Dermis microvascular lymphatic vessel endothelial cell (primary cell): ENCODE results near the gene QDPR. TPM values are rescaled to one million over a fixed set of nuclear protein-coding genes. Genes with fewer than 3 reads are reported as not detected.
"Not testable (repeated sequence)": the region's sequence is repeated elsewhere in the genome, so short reads cannot be mapped to it uniquely, and the experiment has no call there.

Experiments used
- DNase-seq, 2 donors: peaks; one replicate each; pipeline versions ENCODE4 v3.0.0 to v3.0.0-alpha.2; 2010; ENCODE audit warnings: low read depth in 2 of 2
- total RNA-seq: library from RNA; depleted of rRNA; stranded (reverse); fragments of >200 nt; gene quantifications from 2 replicates; pipeline ENCODE4 v1.2.1, GENCODE V29; 2014

The QDPR gene
- total RNA-seq, 1 donor from 2014 or later, result 11.0 TPM

DNA sequence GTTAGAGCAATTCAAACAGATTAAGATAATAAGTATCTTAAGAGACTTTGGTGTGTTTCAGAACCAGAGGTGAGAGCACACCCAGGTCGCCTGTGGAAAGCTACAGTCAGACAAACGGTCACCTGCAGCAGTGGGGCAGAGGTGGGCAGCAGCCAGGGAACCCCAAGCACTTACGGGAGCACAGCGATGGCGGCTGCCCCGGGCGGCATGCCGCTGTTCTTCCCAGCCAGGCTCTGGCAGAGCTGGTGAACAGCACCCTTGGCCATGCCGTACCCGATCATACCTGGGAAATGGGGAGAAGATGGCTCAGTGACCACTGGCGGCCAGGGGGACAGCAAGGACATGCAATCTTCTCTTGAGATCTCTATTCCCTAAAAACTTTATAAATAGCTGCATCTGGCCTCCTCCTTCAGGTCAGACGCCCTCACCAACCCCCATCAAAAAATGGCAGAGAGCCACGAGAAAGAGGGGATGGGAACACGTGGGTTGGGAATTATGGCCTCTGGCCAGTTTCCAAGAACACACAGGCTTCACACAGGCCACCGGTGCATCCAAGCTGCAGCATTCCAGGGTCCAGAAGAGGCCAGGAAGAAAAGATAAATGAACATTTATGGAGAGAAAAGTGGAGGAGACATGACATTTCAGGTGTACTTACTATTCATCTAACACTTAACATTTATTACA lies 19.7 kb downstream of the QDPR start:
- DNase-seq, result peak in 1 of 2 donors; percentile 10

DNA sequence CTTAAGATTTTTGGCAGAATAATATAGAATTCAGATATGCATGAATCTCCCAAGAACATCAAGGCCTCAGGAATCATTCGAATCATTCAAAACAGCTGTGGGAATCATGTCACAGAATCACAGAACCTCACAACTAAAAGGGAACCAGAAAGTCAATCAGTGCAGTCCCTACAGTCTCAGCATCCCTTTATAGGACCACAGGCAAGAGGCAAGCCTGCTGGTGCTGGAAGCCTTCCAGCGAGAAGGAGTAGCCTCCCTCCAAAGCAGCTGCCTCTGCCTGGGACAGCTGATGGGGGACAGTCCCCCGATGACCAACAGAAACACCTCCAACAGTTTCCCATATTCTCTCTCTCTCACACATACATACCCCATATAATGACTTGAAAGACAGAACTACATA lies 20.7 kb downstream of the QDPR start:
- DNase-seq, result no peak

DNA sequence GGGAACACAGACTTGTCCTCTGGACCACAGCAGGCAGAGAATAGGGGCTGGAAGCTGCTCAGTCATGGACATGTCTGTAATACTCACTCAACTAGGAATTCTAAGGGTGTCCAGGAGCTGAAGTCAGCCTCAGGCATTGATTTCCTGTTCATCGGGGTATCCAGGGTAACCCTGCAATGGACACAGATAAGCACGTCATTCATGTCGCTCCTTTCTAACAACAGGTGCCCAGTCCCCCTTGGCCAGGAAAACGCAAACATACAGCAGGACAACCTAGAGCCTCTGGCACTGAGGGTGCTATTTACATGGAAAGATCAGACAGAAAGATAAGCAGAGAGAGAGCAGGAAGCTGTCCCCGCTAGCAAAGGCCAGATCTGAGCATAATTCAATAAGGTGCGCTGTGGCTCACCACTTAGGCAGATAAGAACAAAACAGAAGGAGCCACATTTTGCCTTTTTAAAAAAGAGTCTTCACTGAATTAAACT lies 21.3 kb downstream of the QDPR start:
- DNase-seq, result peak; percentile 49 to 64

DNA sequence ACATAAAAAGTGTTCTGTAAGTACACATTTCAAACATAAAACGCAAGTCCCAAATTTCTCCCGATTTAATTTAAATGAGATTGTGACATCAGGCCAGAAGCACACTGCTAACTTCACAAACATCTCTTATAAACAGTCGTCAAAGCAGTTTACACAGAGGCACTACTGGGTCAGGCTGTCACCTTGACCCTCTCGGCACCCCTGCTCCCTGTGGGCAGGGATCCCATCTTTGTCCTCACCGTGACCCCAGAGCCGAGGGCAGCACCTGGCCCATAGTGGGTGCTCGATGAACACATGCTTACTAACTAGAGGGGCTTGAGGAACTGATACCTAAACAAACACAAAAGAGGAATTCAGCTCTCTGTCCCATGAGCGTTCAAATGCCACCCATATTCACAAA lies 22.2 kb downstream of the QDPR start:
- no peak for DNase-seq

DNA sequence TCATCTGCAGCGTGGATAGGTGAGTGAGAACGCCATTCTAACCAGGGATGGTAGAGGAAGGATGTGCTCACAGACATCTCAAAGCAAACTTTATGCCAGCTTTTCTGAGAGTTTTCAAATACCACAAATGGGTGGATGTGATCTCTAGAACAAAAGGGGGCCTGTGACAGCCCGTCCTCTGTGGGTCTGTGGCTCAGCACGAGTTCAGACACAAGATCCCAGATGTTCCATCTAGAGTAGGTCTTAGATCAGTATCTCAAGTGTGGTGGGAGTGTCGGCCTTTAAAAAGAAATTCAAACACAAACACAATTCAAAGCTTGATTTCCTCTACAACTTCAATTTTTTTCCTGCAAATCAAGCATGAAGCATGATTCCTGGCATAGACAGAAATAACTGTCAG lies 22.8 kb downstream of the QDPR start:
- no peak for DNase-seq

DNA sequence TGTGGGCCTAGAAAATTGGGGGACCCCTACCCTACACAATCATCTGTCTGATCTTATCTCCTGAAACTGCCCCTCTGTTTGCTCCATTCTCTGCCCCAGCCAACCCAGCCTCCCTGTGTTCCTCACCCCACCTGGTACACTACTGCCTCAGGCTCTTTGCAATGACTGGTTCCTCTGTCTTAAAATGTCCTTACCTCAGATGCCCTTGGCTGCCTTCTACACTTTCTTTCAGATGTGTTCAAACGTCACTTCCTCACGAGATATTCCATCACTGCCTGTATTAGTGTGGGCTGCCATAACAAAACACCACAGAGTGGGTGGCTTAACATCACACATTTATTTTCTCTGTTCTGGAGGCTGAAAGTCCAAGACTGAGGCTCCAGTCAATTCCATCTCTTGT lies 29.2 kb downstream of the QDPR start:
- DNase-seq, result no peak

DNA sequence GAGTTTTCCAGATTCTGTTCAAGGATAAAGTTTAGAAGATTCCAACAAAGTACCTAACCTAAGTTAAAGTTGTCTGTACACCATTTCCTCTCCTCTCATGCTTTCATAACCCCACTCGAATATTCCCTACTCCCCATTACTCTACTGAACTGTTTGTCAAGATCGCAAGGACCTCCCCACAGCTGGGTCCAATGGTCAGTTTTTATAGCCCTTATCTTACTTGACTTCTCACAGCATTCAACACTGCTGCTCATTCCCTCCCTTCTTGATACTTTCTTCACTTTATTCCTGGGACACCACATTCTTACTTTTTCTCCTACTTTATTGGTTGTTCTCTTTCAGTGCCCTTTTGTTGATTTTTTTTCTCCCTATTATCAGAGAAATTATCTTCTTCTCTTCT lies 30.9 kb downstream of the QDPR start:
- no peak for DNase-seq

DNA sequence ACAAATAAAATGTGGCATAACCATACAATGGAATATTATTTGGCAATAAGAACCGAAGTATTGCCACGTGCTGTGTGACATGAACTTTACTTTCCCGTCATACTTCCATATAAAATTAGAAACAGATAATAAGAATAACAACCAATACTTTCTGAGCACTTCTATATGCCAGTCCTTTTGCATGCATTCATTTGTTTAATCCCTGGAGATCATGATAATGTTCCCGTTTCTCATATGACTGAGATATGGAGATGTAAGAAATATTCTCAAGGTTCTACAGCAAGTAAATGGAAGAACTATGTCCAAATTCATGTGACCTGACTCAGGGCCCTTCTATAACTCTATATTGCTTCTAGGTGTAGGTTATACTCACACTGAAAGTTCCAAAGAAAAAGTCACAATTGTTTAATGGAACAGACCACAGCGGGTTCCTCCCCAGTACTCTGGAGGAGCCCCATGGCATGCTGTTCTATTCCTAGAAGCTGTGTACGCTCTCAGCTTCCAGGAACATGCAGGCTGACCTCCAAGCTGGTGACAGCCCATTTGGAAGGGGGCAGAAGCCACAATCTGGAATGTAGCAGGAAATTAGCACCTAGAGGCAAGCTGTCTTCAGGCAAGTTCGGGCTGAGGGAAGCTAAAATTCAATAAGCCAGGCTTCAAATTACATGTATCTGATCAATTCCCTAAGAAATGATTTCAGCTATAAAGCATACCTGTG lies 31.5 kb downstream of the QDPR start:
- no peak for DNase-seq

DNA sequence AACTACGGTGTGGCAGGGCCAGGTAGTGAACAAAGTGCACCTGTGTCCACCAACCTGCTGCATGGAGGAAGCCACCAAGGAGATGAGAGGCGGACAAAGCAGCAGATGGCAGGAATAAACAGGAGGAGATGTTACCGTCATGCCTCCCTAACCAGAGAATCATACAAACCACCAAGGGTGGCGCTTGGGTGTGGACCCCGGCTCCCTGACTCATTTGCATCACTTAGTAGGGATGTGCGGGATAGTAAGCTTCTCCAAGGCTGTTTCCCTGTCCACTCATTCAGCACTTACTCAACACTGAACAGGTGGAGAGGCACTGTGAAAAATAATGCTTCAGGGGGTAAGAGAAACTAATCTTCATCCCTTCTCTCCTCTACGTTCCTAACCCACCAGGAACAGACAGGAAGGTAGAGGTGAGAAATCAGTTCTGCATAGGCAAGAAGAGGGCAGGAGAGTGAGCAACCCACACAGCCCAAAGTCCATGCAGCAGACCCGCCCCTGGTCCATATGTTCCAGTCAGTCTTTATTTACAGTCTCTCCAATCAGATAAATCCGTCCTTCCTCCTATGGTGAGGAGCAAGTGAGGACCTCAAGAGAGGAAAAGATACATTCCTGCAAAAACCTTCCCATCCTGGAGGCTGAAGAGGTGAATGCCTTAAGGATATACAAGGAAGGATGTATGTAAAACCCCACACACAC lies 34.0 kb downstream of the QDPR start:
- no peak for DNase-seq

DNA sequence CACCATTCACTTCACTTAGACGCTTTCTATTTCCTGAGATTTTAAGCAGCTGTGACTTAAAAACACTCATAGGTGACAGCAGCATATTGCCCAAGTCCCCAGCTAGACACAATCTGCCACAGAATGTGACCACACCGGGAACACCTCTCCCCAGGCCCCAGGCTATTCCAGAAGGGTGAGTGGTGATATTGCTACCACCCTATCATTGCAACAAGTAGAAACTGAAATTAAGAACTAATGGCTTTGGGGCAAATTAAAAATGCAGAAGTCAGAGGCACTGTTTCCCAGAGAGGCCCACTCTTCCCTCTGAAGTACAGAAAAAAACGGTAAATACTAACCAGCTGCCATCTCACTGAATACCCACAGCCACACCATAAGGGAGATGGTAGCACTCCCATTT lies 35.0 kb downstream of the QDPR start:
- DNase-seq, result no peak

DNA sequence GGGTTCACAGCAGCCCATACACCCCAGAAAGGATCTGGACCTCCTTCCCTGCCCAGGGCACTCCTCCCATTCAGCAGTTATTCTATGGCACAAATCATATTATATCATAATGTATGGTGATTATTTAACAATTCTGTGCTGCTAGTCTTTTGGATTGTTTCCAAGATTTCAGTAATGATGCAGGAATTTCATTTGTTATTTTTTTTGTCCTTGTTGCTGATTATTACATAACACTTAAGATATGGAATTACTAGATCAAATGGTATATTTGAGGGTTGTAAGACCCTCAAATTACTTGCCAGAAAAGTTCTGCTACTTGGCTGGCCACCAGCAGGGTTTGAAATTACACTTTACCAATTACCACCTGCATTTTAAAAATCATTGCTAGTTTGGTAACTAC lies 36.4 kb downstream of the QDPR start:
- DNase-seq, result peak in 1 of 2 donors; percentile 17

DNA sequence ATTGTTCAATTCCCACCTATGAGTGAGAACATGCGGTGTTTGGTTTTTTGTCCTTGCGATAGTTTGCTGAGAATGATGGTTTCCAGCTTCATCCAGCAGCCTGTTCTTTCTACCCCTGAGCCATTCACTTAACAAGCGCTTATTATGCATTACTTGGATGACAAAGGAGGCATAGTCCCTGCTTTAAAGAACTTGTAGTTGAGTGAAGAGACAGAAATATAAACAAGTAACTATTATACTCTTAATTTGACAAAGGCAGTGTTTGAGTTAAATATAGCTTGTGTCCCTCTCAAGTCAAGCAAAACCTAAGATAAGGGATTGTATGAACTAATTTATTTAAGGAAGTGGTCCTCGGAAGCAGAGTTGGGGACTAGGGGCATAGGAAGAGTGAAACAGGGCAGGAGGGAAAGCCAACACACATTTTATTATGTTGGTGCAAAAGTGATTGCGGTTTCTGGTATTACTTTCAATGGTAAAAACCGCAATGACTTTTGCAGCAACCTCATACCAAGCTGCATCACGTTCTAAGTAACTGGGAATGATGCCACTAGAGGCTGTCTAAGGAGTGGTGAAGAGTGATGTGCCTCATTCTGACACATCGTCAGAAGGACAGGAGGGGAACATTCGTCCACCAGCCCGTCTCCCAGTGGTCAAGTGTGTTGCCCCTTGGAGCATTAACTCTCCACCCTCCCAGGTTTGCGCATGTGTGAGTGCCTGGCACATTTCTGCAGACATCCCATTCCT lies 41.8 kb downstream of the QDPR start:
- DNase-seq, result no peak

DNA sequence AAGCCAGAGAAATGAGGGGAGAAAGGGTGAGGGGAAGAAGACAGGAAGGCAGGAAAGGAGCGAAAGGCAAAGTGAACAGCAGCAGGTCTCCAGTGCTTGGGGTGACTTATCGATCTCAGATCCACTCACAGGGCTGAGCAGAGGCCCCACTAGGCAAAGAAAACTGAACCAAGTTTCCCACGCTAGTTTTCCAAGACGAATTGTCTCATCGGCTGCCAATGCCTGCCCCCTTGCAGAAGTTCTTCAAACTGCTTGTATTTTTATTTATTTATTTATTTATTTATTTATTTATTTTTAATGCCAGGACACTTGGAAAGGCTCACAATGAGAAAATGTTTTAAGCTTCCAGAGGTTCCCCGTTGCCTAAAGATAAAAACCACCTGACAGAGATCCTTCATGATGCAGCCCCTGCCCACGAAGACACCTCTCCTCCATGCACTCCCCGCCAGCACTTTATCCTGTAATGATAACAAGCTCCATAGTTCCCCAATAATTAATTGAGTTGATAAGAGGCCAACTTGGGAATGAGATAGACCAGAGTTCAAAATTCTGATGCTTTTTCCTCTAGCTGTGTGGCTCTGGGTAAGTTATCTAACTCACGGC lies 43.2 kb downstream of the QDPR start:
- DNase-seq, result peak; percentile 36 to 65

DNA sequence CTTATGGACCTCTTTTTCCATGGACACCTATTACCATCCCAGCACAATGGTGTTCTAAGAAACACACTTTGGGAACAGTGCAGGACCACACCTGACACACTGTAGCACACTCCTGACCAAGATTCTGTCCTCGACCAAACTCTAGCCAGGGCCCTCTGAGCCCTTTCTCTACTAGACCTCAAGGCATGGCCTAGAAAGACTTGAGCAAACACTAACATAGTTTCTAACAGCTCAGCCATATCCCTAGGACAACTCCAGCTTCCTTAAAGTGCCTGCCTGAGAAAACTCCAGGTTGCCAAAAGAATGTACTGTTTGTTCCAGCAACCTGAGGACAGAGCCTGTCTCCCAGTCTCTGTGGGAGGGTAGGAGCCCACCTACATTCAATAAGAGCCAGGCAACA lies 48.3 kb downstream of the QDPR start:
- DNase-seq, result no peak

DNA sequence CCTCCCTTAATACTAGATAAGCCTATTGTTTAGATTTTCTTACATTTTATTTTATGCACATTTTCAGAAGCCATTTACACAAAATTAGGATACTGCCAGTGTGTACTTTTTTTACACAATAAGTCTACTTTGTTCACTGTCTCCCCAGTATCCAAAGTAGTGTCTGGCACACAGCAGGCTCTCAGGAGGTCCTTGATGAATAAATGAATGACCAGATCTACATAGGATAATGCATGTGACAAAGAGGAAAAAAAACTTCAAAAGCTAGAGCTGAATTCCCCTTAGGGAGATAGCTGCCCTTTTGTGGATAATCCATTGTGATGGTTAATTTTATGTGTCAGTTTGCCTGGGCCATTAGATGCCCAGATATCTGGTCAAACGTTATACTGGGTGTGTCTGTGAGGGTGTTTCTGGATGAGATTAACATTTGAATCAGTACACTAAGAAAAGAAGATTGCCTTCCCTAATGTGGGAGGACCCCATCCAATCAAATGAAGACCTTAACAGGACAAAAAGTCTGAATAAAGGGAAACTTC lies 61.6 kb downstream of the QDPR start:
- DNase-seq, result no peak

DNA sequence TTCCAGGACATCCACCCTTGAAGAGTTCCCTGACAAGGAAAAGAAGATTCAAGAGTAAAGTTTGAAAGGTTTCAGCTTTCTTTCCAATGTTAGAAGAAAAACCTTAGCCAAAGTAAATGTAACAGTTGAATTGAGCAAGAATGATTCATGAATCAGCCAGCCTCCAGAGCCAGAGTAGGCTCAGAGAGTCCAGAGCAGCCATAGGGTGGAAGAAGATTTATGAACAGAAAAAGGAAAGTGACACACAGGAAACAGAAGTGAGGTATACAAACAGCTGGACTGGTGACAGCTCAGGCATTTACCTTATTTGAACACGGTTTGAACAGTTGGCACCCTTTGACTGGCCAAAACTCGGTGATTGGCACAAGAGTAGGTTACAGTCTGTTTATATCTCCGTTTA lies 63.2 kb downstream of the QDPR start:
- peak; percentile 80 to 86 for DNase-seq

DNA sequence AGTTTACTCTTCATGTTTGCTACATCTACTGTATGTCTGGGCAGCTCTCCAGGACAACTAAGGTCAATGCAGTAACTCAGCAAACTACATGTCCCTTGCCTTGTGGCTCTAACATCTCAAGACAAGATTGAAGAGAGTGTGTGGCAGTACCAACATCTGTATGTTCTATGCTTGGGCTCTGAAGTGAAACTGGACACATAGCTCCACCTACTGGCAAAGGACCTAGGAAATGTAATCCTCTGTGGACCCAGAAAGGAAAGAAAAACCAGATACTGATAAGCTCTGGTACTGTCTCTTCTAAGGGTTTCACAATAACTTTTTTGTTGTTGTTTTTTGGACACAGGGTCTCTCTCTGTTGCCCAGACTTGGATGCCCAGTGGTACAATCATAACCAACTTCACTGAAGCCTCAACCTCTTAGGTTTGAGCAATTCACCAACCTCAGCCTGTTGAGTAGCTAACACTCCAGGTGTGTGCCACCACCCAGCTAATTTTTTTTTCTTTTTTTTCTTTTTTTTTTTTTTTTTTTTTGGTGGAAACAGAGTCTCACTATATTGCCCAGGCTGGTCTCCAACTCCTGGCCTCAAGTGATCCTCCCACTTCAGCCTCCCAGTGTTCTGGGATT lies 64.1 kb downstream of the QDPR start:
- peak; percentile 65 to 75 for DNase-seq

DNA sequence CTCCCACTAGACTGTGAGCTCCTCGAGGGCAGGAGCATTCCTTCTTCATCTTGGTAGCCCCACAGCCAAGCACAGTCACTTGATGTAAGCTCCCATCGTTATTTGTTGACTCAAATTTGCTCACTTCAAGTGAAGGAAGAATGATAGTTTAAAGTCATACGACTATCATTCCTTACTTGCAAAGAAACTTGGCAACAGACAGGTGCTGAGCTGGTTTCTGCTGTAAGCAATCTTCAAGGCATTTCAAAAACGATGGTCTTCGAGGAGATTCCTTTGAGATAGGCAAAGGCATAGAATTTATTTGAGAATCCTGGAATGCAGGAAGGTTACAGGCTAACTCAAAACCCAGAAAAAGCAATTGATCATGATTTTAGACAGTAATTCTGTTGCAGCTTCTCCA lies 64.8 kb downstream of the QDPR start:
- no peak for DNase-seq

DNA sequence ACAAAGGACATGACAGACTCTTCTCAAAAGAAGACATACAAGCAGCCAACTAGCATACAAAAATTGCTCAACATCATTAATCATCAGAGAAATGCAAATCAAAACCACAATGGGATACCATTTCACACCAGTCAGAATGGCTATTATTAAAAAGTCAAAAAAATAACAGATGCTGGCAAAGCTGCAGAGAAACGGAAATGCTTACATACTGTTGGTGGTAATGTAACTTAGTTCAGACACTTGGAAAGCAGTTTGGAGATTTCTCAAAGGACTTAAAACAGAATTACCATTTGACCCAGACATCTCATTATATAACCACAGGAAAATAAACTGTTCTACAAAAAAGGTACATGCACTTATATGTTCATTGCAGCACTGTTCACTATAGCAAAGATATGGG lies 69.4 kb downstream of the QDPR start:
- DNase-seq, result not testable (repeated sequence)

DNA sequence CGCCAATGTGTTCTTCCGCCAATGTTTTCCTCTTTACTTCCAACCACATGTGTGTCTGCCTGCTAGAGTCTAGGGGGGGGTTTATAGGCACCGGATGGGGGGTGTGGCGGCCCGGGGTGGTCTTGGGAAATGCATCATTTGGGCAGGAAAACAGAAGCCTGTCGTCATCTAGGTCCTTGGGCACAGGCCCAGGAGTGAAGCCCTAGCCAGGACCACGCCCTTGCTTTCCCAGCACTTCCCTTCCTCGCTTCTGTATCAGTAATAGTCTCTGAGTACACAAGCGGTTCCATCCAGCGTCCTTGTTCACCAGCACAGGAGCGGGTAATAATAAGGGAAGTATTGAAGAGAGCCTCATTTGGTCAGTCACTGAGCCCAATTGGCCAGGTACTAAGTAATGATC lies 74.5 kb downstream of the QDPR start:
- no peak for DNase-seq

DNA sequence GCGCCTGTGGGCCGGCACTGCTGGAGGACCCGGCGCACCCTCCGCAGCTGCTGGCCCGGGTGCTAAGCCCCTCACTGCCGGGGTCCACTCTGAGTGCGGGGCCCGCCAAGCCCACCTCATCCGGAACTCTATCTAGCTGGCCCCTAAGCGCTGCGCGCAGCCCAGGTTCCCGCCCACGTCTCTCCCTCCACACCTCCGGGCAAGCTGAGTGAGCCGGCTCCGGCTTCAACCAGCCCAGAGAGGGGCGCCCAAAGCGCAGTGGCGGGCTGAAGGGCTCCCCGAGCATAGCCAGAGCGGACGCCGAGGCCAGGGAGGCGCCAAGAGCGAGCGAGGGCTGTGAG lies 75.2 kb downstream of the QDPR start:
- DNase-seq, result no peak
